HCT116 (cell line): Measurements from ENCODE around the gene SLC44A3. TPM values are rescaled to one million over a fixed set of nuclear protein-coding genes. Genes with fewer than 3 reads are reported as not detected.

Source experiments
- ATAC-seq: fragments of 200-7000 bp; cut with Tn5 transposase; 2 replicates; pipeline ENCODE4 v1.9.1; 2020; ENCODE audit warnings: mild to moderate bottlenecking, moderate library complexity
- BruUV-seq: library from RNA; stranded (reverse); fragments of 400-500 nt; replicated peaks from 2 replicates; lab custom pipeline; 2021; lab: Mats Ljungman, UMichigan
- CTCF ChIA-PET: fragments of 300-600 bp; sonication (Branson Sonifier 250); formaldehyde crosslinking; loops from one replicate; lab custom pipeline; 2021; ENCODE audit warnings: antibody characterized with exemption; lab: Charles Lee
- POLR2A ChIA-PET: fragments of 300-600, 350-600 bp; sonication (Branson Sonifier 250); formaldehyde crosslinking; loops from one replicate; lab custom pipeline; 2021; ENCODE audit warnings: antibody characterized with exemption; lab: Charles Lee
- RAD21 ChIA-PET, 2 experiments: fragments of 300-600 bp; sonication (Branson Sonifier 250); formaldehyde crosslinking; loops; one replicate each; lab custom pipeline; 2023; ENCODE audit warnings: low total read pairs in 2 of 2; ENCODE audit not compliant: uncharacterized antibody in 2 of 2, unreplicated experiment in 2 of 2, low non-redundant PET in 1 of 2; lab: Charles Lee
- DNase-seq: peaks from one replicate; pipeline ENCODE4 v3.0.0-alpha.2; 2010; ENCODE audit warnings: low read depth, low spot score
- H2AFZ ChIP-seq: fragments of 200-600 bp; shearing (Covaris generic), sonication (generic); 2 replicates; pipeline ENCODE4 v1.6.1; 2017; ENCODE audit warnings: low read depth, mixed run types, mixed read lengths, antibody characterized with exemption, low read length; ENCODE audit not compliant: poor library complexity, severe bottlenecking
- H3K27ac ChIP-seq: 2 replicates; pipeline ENCODE4 v1.5.1; 2012; ENCODE audit warnings: low read depth, low read length
- H3K27me3 ChIP-seq: fragments of 200-600 bp; sonication (generic); 2 replicates; pipeline ENCODE4 v1.6.1; 2016; ENCODE audit warnings: mixed run types, low read length, mixed read lengths; ENCODE audit not compliant: insufficient read depth
- H3K36me3 ChIP-seq, 2 experiments: fragments of 200-500 bp in 1 of 2; fragments of 200-600 bp in 1 of 2; sonication (Bioruptor generic) in 1 of 2; sonication (generic) in 1 of 2; 2 replicates each; pipeline versions ENCODE4 v1.5.1 to v1.6.1; 2014 to 2016; ENCODE audit warnings: low read length in 2 of 2, inconsistent platforms in 1 of 2, mixed read lengths in 1 of 2, mixed run types in 1 of 2; ENCODE audit not compliant: insufficient read depth in 2 of 2, control insufficient read depth in 1 of 2
- H3K4me1 ChIP-seq, 2 experiments: fragments of 200-600 bp in 1 of 2; sonication (generic) in 1 of 2; 2 replicates each; pipeline versions ENCODE4 v1.5.1 to v1.6.1; 2012 to 2017; ENCODE audit warnings: low read length in 2 of 2, inconsistent platforms in 1 of 2, mild to moderate bottlenecking in 1 of 2, mixed read lengths in 1 of 2, mixed run types in 1 of 2, moderate library complexity in 1 of 2; ENCODE audit not compliant: insufficient read depth in 2 of 2, control insufficient read depth in 1 of 2
- H3K4me2 ChIP-seq: fragments of 200-600 bp; sonication (generic); 2 replicates; pipeline ENCODE4 v1.6.1; 2017; ENCODE audit warnings: mixed run types, low read length, mixed read lengths
- H3K4me3 ChIP-seq, 2 experiments: fragments of 200-600 bp in 1 of 2; sonication (generic) in 1 of 2; replicated peaks in 1 of 2; 2 replicates each; pipeline ENCODE4 v1.5.1; 2011 to 2016; ENCODE audit warnings: low read length in 2 of 2, control low read depth in 1 of 2, low read depth in 1 of 2, mild to moderate bottlenecking in 1 of 2, mixed read lengths in 1 of 2, mixed run types in 1 of 2
- H3K79me2 ChIP-seq: fragments of 200-600 bp; sonication (generic); 2 replicates; pipeline ENCODE4 v1.6.1; 2017; ENCODE audit warnings: mild to moderate bottlenecking, mixed run types, low read length, moderate library complexity, mixed read lengths; ENCODE audit not compliant: insufficient read depth
- H3K9ac ChIP-seq: fragments of 200-600 bp; sonication (generic); 2 replicates; pipeline ENCODE4 v1.6.1; 2016; ENCODE audit warnings: low read length, mixed read lengths
- H3K9me2 ChIP-seq: fragments of 200-600 bp; sonication (generic), shearing (Covaris generic); 2 replicates; pipeline ENCODE4 v1.6.1; 2017; ENCODE audit warnings: mixed run types, mild to moderate bottlenecking, moderate library complexity; ENCODE audit not compliant: insufficient read depth
- H3K9me3 ChIP-seq, 2 experiments: fragments of 200-500 bp in 1 of 2; fragments of 200-600 bp in 1 of 2; sonication (Bioruptor generic) in 1 of 2; sonication (generic) in 1 of 2; 2 replicates each; pipeline ENCODE4 v1.6.1; 2014 to 2017; ENCODE audit warnings: low read length in 2 of 2, mixed read lengths in 2 of 2, inconsistent platforms in 1 of 2, low read depth in 1 of 2, mild to moderate bottlenecking in 1 of 2, mixed run types in 1 of 2, moderate library complexity in 1 of 2; ENCODE audit not compliant: control insufficient read depth in 1 of 2, insufficient read depth in 1 of 2
- H4K20me1 ChIP-seq: fragments of 200-600 bp; sonication (generic), shearing (Covaris generic); 2 replicates; pipeline ENCODE4 v1.6.1; 2017; ENCODE audit warnings: mixed run types, mild to moderate bottlenecking, moderate library complexity; ENCODE audit not compliant: insufficient read depth
- CBX3 ChIP-seq: IDR thresholded peaks from 2 replicates; pipeline ENCODE4 v1.6.1; 2012; ENCODE audit warnings: low read depth
- CEBPB ChIP-seq: IDR thresholded peaks from 2 replicates; pipeline ENCODE4 v1.6.1; 2012; ENCODE audit warnings: low read depth
- EGR1 ChIP-seq: IDR thresholded peaks from 2 replicates; pipeline ENCODE4 v1.6.1; 2012; ENCODE audit warnings: low read depth
- ELF1 ChIP-seq: IDR thresholded peaks from 2 replicates; pipeline ENCODE4 v1.6.1; 2012; ENCODE audit warnings: low read depth, borderline replicate concordance
- EZH2phosphoT487 ChIP-seq: fragments of 200-600 bp; IDR thresholded peaks from 2 replicates; pipeline ENCODE4 v1.6.1; 2018; ENCODE audit warnings: antibody characterized with exemption, borderline replicate concordance
- MAX ChIP-seq: IDR thresholded peaks from 2 replicates; pipeline ENCODE4 v1.6.1; 2012
- RAD21 ChIP-seq: IDR thresholded peaks from 2 replicates; pipeline ENCODE4 v1.6.1; 2012; ENCODE audit warnings: low read depth, mild to moderate bottlenecking
- SIN3A ChIP-seq: IDR thresholded peaks from 2 replicates; pipeline ENCODE4 v1.6.1; 2012; ENCODE audit warnings: low read depth
- SP1 ChIP-seq: IDR thresholded peaks from 2 replicates; pipeline ENCODE4 v1.6.1; 2012; ENCODE audit warnings: low read depth
- SRF ChIP-seq: IDR thresholded peaks from 2 replicates; pipeline ENCODE4 v1.6.1; 2012; ENCODE audit warnings: low read depth
- TCF7L2 ChIP-seq: IDR thresholded peaks from 2 replicates; pipeline ENCODE4 v1.7.0; 2011; ENCODE audit warnings: borderline replicate concordance, inconsistent platforms; ENCODE audit not compliant: insufficient read depth, insufficient read length; ENCODE audit errors: extremely low read depth
- ZNF274 ChIP-seq: fragments of 200-500 bp; sonication (Bioruptor generic); IDR thresholded peaks from 2 replicates; pipeline ENCODE4 v1.6.1; 2014; ENCODE audit warnings: mild to moderate bottlenecking, low read depth, low read length, inconsistent platforms
- intact Hi-C: fragments of 100-400 bp; cut with micrococcal nuclease; formaldehyde crosslinking; loops from 2 replicates; pipeline ENCODE4 v1.10.0; 2022
- total RNA-seq: library from RNA; stranded (reverse); gene quantifications from one replicate; pipeline ENCODE4 v1.2.1, GENCODE V29; 2021; ENCODE audit not compliant: unreplicated experiment
- TF ChIP-seq, protein P1 (sequence below): IDR thresholded peaks from 2 replicates; pipeline ENCODE4 v1.6.1; 2012; ENCODE audit warnings: low read depth

The SLC44A3 gene
- total RNA-seq, 1 experiment from 2014 or later = 9.6 TPM

DNA sequence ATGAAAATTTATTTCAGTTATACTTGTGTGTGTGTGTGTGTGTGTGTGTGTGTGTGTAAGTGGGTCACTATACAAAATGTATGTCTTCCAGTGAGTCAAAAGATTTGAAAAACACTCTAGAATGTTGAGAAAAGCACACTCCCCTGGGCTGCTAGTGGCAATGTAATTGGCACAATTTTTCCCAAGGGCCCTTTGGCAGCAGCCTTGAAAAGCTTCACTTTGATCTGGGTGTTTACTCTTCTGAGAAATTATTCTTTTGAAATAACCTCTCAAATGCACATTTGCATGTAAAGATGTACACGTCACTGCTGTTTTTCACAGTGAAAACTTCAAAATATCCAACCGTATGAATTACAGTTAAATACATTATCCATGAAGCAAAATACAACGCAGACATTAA, 22.1 kb upstream of the SLC44A3 start:
- no peak overlapping the region for H3K9ac ChIP-seq
- H2AFZ ChIP-seq = no peak overlapping the region
- no peaks in the 10 kb centered on the region for H3K27me3 ChIP-seq
- intact Hi-C loops = no loop called here
- H3K9me2 ChIP-seq = no peaks in the 10 kb centered on the region
- no peak overlapping the region for H3K4me2 ChIP-seq
- ChIA-PET RAD21 (no interaction called here), POLR2A (no interaction called here), CTCF (no interaction called here)
- no peak overlapping the region for H3K27ac ChIP-seq
- no peaks in the 10 kb centered on the region for H3K79me2 ChIP-seq
- H4K20me1 ChIP-seq = no peaks in the 10 kb centered on the region
- no peak for DNase-seq
- no peaks in the 10 kb centered on the region for H3K36me3 ChIP-seq
- BruUV-seq = no TSS peak
- TF ChIP-seq ELF1 (no peak), TCF7L2 (peak; percentile 46), SRF (no peak)
- peaks cover 6 to 68% of the 10 kb centered on the region in 2 experiments for H3K4me1 ChIP-seq
- ATAC-seq = no peak
- H3K9me3 ChIP-seq = no peaks in the 10 kb centered on the region
- H3K4me3 ChIP-seq = no peak overlapping the region

DNA sequence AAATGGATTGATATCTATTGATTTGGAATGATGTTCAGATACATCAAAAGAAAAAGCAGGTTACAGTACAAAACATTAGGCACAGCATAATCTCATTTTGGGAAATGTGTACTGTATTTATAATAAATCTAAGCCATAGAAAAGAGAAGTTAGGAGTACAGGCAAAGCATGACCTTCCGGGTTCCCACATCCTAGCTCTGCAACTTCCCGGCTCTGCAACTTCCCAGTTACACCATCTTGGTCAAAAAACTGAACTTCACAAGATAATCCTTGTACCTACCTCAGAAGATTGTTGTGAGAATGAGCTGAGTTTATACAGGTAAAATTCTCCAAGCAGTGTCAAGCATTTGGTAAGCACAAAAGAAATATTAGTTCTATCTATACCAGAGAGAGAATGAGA, 21.7 kb upstream of the SLC44A3 start:
- no peak overlapping the region for H3K4me3 ChIP-seq
- no peaks in the 10 kb centered on the region for H3K79me2 ChIP-seq
- H4K20me1 ChIP-seq = no peaks in the 10 kb centered on the region
- peaks cover 6 to 68% of the 10 kb centered on the region in 2 experiments for H3K4me1 ChIP-seq
- H3K9me3 ChIP-seq = no peaks in the 10 kb centered on the region
- ChIA-PET RAD21 (no interaction called here), POLR2A (no interaction called here), CTCF (no interaction called here)
- no peaks in the 10 kb centered on the region for H3K9me2 ChIP-seq
- TF ChIP-seq, protein P1, sequence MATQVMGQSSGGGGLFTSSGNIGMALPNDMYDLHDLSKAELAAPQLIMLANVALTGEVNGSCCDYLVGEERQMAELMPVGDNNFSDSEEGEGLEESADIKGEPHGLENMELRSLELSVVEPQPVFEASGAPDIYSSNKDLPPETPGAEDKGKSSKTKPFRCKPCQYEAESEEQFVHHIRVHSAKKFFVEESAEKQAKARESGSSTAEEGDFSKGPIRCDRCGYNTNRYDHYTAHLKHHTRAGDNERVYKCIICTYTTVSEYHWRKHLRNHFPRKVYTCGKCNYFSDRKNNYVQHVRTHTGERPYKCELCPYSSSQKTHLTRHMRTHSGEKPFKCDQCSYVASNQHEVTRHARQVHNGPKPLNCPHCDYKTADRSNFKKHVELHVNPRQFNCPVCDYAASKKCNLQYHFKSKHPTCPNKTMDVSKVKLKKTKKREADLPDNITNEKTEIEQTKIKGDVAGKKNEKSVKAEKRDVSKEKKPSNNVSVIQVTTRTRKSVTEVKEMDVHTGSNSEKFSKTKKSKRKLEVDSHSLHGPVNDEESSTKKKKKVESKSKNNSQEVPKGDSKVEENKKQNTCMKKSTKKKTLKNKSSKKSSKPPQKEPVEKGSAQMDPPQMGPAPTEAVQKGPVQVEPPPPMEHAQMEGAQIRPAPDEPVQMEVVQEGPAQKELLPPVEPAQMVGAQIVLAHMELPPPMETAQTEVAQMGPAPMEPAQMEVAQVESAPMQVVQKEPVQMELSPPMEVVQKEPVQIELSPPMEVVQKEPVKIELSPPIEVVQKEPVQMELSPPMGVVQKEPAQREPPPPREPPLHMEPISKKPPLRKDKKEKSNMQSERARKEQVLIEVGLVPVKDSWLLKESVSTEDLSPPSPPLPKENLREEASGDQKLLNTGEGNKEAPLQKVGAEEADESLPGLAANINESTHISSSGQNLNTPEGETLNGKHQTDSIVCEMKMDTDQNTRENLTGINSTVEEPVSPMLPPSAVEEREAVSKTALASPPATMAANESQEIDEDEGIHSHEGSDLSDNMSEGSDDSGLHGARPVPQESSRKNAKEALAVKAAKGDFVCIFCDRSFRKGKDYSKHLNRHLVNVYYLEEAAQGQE = no peak
- TF ChIP-seq SP1 = no peak
- TF ChIP-seq ZNF274 = no peak
- TF ChIP-seq SIN3A = no peak
- TF ChIP-seq EZH2phosphoT487 = no peak
- no peak for TF ChIP-seq CEBPB
- no peak for TF ChIP-seq EGR1
- no peak for TF ChIP-seq RAD21
- no peak for TF ChIP-seq CBX3
- no peak for TF ChIP-seq TCF7L2
- no peak for TF ChIP-seq MAX
- intact Hi-C loops = no loop called here
- DNase-seq (no peak), ATAC-seq (no peak)
- no peak overlapping the region for H3K4me2 ChIP-seq
- H3K27me3 ChIP-seq = no peaks in the 10 kb centered on the region
- no peaks in the 10 kb centered on the region for H3K36me3 ChIP-seq
- no TSS peak for BruUV-seq
- no peak overlapping the region for H3K27ac ChIP-seq
- no peak overlapping the region for H3K9ac ChIP-seq
- no peak overlapping the region for H2AFZ ChIP-seq
